Measurements from ENCODE around the gene ENPP6. TPM values are rescaled to one million over a fixed set of nuclear protein-coding genes. Genes with fewer than 3 reads are reported as not detected.

The ENPP6 gene
- total RNA-seq, 4 donors from 2014 or later: 0.47 to 1.7 (median 1.2) TPM

DNA sequence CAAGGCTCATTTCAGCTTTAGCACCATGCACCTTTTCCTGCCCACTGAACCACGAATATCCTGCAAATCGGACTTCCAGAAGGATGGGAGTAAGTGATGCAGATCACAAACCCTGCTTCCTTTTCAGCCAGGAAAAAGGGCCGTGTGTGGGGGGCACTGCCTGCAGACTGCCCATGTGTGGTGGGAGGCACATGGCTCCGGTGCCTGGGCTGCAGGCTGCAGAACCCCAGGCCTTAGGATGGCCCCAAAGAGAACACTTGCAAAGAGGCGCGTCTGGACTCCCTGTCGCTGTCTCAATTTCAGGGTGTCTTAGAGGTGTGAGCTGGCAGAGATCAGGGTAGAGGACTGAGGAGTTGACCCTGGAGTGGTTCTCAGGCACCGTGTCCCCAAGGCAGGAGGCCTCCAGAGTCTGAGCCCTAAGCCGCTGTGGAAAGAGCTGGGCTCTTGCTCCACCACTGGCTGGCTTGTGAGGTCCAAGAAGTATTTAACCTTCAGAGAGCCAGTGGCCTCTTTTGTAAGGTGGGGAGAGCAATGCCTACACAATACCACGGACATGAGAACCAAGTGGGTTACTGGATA lies 97.0 kb downstream of the ENPP6 start:
- no peak overlapping the region for H3K27ac ChIP-seq
- H3K4me3 ChIP-seq: no peak overlapping the region
- 79 to 80% methylated on average over 1 to 2 of the region's 10 CpGs for WGBS, 2 donors (ENCODE audit: low coverage in 1 of 2)
- H3K36me3 ChIP-seq: no peaks in the 10 kb centered on the region
- ATAC-seq: no peak
- no peaks in the 10 kb centered on the region for H3K27me3 ChIP-seq
- no peaks in the 10 kb centered on the region for H3K9me3 ChIP-seq
- TF ChIP-seq CTCF (IDR thresholded peaks at IDR 0.05) (no peak), POLR2AphosphoS5 (IDR thresholded peaks at IDR 0.05) (no peak)
- H3K4me1 ChIP-seq: no peaks in the 10 kb centered on the region

GRCh38 chr4:184117662-184118199 lies 99.9 kb downstream of the ENPP6 start:
- H3K36me3 ChIP-seq: no peaks in the 10 kb centered on the region
- no peak overlapping the region for H3K4me3 ChIP-seq
- H3K9me3 ChIP-seq: no peaks in the 10 kb centered on the region
- no peak overlapping the region for H3K27ac ChIP-seq
- ATAC-seq: no peak
- no peak for TF ChIP-seq POLR2AphosphoS5 (IDR thresholded peaks at IDR 0.05)
- TF ChIP-seq EP300 (IDR thresholded peaks at IDR 0.05): no peak
- TF ChIP-seq CTCF (IDR thresholded peaks at IDR 0.05): no peak
- no peak for TF ChIP-seq POLR2A (IDR thresholded peaks at IDR 0.05)
- no peaks in the 10 kb centered on the region for H3K4me1 ChIP-seq
- 92 to 100% methylated on average over 3 to 7 of the region's 11 CpGs for WGBS, 2 donors (ENCODE audit: low coverage in 1 of 2)
- no peaks in the 10 kb centered on the region for H3K27me3 ChIP-seq

DNA sequence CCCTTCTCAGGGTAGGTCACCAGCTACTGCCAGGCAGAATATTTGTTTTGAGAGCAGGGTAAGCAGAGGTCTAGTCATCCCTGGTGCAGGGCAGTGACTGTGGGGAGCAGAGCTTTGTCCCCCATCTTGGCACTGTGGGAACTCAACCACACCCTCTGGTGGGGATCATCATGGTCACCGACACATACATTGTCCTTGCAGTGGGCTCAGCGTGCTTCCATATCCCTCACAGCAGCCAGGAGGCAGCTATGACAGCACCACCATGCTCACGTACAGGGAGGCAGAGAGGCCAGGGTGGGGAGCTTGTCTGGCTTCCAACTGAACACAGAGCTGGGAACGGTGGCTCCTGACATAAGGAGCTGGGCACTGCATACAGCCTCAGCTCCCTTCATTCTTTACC lies 102.3 kb downstream of the ENPP6 start:
- 100% methylated on average over 1 of the region's 4 CpGs; no CpG with 5 or more reads in 1 of the 2 donors for WGBS, 2 donors (ENCODE audit: low coverage in 1 of 2)
- no peaks in the 10 kb centered on the region for H3K4me1 ChIP-seq
- H3K27ac ChIP-seq: no peak overlapping the region
- no peak overlapping the region for H3K4me3 ChIP-seq
- H3K36me3 ChIP-seq: no peaks in the 10 kb centered on the region
- peak; percentile 19 for ATAC-seq
- H3K9me3 ChIP-seq: peaks cover 0 to 5% (median 0%) of the 10 kb centered on the region in 3 donors
- H3K27me3 ChIP-seq: peaks cover 12% of the 10 kb centered on the region
- TF ChIP-seq POLR2AphosphoS5 (IDR thresholded peaks at IDR 0.05) (no peak), EP300 (IDR thresholded peaks at IDR 0.05) (no peak), CTCF (IDR thresholded peaks at IDR 0.05) (no peak), POLR2A (IDR thresholded peaks at IDR 0.05) (no peak)

GRCh38 chr4:184114431-184114830 lies 103.2 kb downstream of the ENPP6 start:
- Histone ChIP-seq H3K36me3 (no peaks in the 10 kb centered on the region), H3K4me3 (no peak overlapping the region), H3K27ac (no peak overlapping the region), H3K27me3 (peaks cover 12% of the 10 kb centered on the region), H3K9me3 (peaks cover 0 to 6% (median 0%) of the 10 kb centered on the region in 3 donors), H3K4me1 (no peaks in the 10 kb centered on the region)
- no peak for TF ChIP-seq EP300 (IDR thresholded peaks at IDR 0.05)
- TF ChIP-seq POLR2A (IDR thresholded peaks at IDR 0.05): no peak
- TF ChIP-seq POLR2AphosphoS5 (IDR thresholded peaks at IDR 0.05): no peak
- no peak for TF ChIP-seq CTCF (IDR thresholded peaks at IDR 0.05)
- no peak for ATAC-seq
- WGBS, 2 donors (ENCODE audit: low coverage in 1 of 2): 78 to 82% methylated on average over 5 to 7 of the region's 8 CpGs

DNA sequence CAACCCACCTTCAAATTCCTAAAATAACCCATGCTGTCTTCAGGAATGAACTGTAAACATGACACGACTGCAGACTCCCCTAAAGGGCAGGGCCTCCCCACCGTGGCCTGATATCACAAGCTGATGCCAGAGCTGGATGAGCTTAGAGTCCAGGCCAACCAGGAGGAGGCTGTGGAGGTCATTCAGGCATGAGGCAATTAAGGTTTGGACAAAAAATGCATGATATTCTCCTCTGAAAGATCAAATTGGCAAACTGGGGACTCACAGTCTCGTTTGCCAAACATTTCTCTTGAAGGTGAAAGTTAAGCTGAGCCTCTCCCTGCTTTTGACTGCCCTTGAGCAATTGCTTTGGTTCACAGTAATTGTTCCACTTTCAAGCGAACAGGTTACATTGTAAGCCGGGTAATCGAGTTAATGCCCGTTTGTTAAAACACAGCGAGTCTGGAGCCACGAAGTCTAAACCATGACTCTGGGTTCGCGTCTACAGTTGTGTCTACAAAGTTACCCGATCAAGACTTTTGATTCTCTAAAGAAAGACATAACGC lies 105.6 kb downstream of the ENPP6 start:
- H3K4me3 ChIP-seq: no peak overlapping the region
- H3K9me3 ChIP-seq: peaks cover 0 to 6% (median 0%) of the 10 kb centered on the region in 3 donors
- peaks cover 12% of the 10 kb centered on the region for H3K27me3 ChIP-seq
- H3K27ac ChIP-seq: no peak overlapping the region
- no peaks in the 10 kb centered on the region for H3K36me3 ChIP-seq
- ATAC-seq: no peak
- 85 to 95% methylated on average over 11 to 13 of the region's 13 CpGs for WGBS, 2 donors (ENCODE audit: low coverage in 1 of 2)
- no peak for TF ChIP-seq CTCF (IDR thresholded peaks at IDR 0.05)
- no peak for TF ChIP-seq POLR2A (IDR thresholded peaks at IDR 0.05)
- no peak for TF ChIP-seq EP300 (IDR thresholded peaks at IDR 0.05)
- no peak for TF ChIP-seq POLR2AphosphoS5 (IDR thresholded peaks at IDR 0.05)
- H3K4me1 ChIP-seq: no peaks in the 10 kb centered on the region
